PC-9 (cell line): Measurements from ENCODE around the gene HCFC1R1. TPM values are rescaled to one million over a fixed set of nuclear protein-coding genes. Genes with fewer than 3 reads are reported as not detected.

ENCODE experiments used
- BruUV-seq: library from RNA; stranded (reverse); fragments of 400-500 nt; replicated peaks from 2 replicates; lab custom pipeline; 2021; lab: Mats Ljungman, UMichigan
- CTCF ChIA-PET: fragments of 300-600 bp; sonication (Branson Sonifier 250); formaldehyde crosslinking; loops from one replicate; lab custom pipeline; 2022; ENCODE audit warnings: antibody characterized with exemption; lab: Charles Lee
- POLR2A ChIA-PET: fragments of 300-600 bp; sonication (Branson Sonifier 250); formaldehyde crosslinking; loops from one replicate; lab custom pipeline; 2022; ENCODE audit warnings: antibody characterized with exemption; ENCODE audit not compliant: unreplicated experiment; lab: Charles Lee
- DNase-seq, 2 experiments: peaks; one replicate each; pipeline versions ENCODE4 v3.0.0 to v3.0.0-alpha.2; 2015 to 2022; ENCODE audit warnings: mixed read lengths in 1 of 2
- H2AFZ ChIP-seq: fragments of 200-600 bp; sonication (generic); 2 replicates; pipeline ENCODE4 v1.8.1; 2017; ENCODE audit warnings: antibody characterized with exemption
- H3F3A ChIP-seq: fragments of 200-600 bp; sonication (generic); 2 replicates; pipeline ENCODE4 v1.8.1; 2017; ENCODE audit warnings: antibody characterized with exemption, mild to moderate bottlenecking, low read depth; ENCODE audit not compliant: insufficient read depth
- H3K27ac ChIP-seq: fragments of 200-600 bp; sonication (generic); 2 replicates; pipeline ENCODE4 v1.6.1; 2016; ENCODE audit warnings: mixed run types
- H3K27me3 ChIP-seq: fragments of 200-600 bp; sonication (generic); 2 replicates; pipeline ENCODE4 v1.6.1; 2016; ENCODE audit warnings: low read depth, mixed run types; ENCODE audit not compliant: insufficient read depth
- H3K36me3 ChIP-seq: fragments of 200-600 bp; sonication (generic); 2 replicates; pipeline ENCODE4 v1.6.1; 2016; ENCODE audit warnings: low read depth, mixed run types
- H3K4me1 ChIP-seq: fragments of 200-600 bp; sonication (generic); replicated peaks from 2 replicates; pipeline ENCODE4 v1.6.1; 2016; ENCODE audit warnings: mixed run types; ENCODE audit not compliant: insufficient read depth
- H3K4me2 ChIP-seq: fragments of 200-600 bp; sonication (generic); 2 replicates; pipeline ENCODE4 v1.6.1; 2017; ENCODE audit warnings: mixed run types
- H3K4me3 ChIP-seq: fragments of 200-600 bp; sonication (generic); 2 replicates; pipeline ENCODE4 v1.6.1; 2016; ENCODE audit warnings: mixed run types
- H3K79me2 ChIP-seq: fragments of 200-600 bp; sonication (generic); 2 replicates; pipeline ENCODE4 v1.6.1; 2017; ENCODE audit warnings: low read depth, mixed run types
- H3K9me2 ChIP-seq: fragments of 200-600 bp; sonication (generic); 2 replicates; pipeline ENCODE4 v1.8.1; 2017; ENCODE audit warnings: mild to moderate bottlenecking; ENCODE audit not compliant: insufficient read depth
- H3K9me3 ChIP-seq: fragments of 200-600 bp; sonication (generic); 2 replicates; pipeline ENCODE4 v1.8.1; 2016; ENCODE audit warnings: low read depth; ENCODE audit not compliant: insufficient read depth
- H4K20me1 ChIP-seq: fragments of 200-600 bp; sonication (generic); 2 replicates; pipeline ENCODE4 v1.8.1; 2017; ENCODE audit not compliant: insufficient read depth
- CTCF ChIP-seq: fragments of 200-600 bp; sonication (generic); conservative IDR thresholded peaks from 2 replicates; pipeline ENCODE4 v1.6.1; 2017; ENCODE audit warnings: mixed run types, antibody characterized with exemption, mild to moderate bottlenecking, moderate library complexity
- EZH2 ChIP-seq: fragments of 200-600 bp; sonication (generic); IDR thresholded peaks from 2 replicates; pipeline ENCODE4 v1.8.0; 2017; ENCODE audit warnings: antibody characterized with exemption, low read depth
- intact Hi-C: fragments of 100-400 bp; cut with micrococcal nuclease; formaldehyde crosslinking; loops from one replicate; pipeline ENCODE4 v1.10.0; 2022; ENCODE audit not compliant: unreplicated experiment
- total RNA-seq: library from RNA; stranded (reverse); gene quantifications from 2 replicates; pipeline ENCODE4 v1.2.3, GENCODE V29; 2021

The HCFC1R1 gene
- total RNA-seq, 1 experiment from 2014 or later = 118 TPM

GRCh38 chr16:3038896-3039295 lies 15.2 kb upstream of the HCFC1R1 start:
- no peak overlapping the region for H2AFZ ChIP-seq
- no peak overlapping the region for H3K27ac ChIP-seq
- no peaks in the 10 kb centered on the region for H3K9me2 ChIP-seq
- no peak overlapping the region for H3K4me3 ChIP-seq
- H3F3A ChIP-seq = peaks cover 27% of the 10 kb centered on the region; the same call in 1 of the 2 replicates
- DNase-seq = no peak
- POLR2A ChIA-PET = interaction anchor here (0.7 kb wide), 1 partner anchor 21 kb away, joined by 4 read pairs; no protein-coding TSS in a partner anchor
- BruUV-seq = no TSS peak
- CTCF ChIA-PET = no interaction called here
- TF ChIP-seq EZH2 (no peak), CTCF (no peak)
- H3K9me3 ChIP-seq = no peaks in the 10 kb centered on the region
- peaks cover 30% of the 10 kb centered on the region for H3K4me1 ChIP-seq
- 0 out of 2 replicates have a peak, but pooled peaks cover 3% of the 10 kb centered on the region for H3K36me3 ChIP-seq
- H3K27me3 ChIP-seq = no peaks in the 10 kb centered on the region
- no peaks in the 10 kb centered on the region for H4K20me1 ChIP-seq
- peaks cover 17% of the 10 kb centered on the region for H3K79me2 ChIP-seq
- peak overlapping the region; percentile 87 for H3K4me2 ChIP-seq
- intact Hi-C loops = no loop called here

GRCh38 chr16:3038256-3038655 lies 14.5 kb upstream of the HCFC1R1 start:
- Histone ChIP-seq H3K4me2 (peak overlapping the region; percentile 87), H2AFZ (no peak overlapping the region), H3K27me3 (no peaks in the 10 kb centered on the region), H3K9me3 (no peaks in the 10 kb centered on the region), H3K27ac (peak overlapping the region; percentile 47), H3K4me3 (no peak overlapping the region), H3K36me3 (0 out of 2 replicates have a peak, but pooled peaks cover 3% of the 10 kb centered on the region), H3F3A (peaks cover 25% of the 10 kb centered on the region; the same call in 1 of the 2 replicates), H4K20me1 (0 out of 2 replicates have a peak, but pooled peaks cover 4% of the 10 kb centered on the region), H3K9me2 (no peaks in the 10 kb centered on the region), H3K4me1 (peaks cover 30% of the 10 kb centered on the region), H3K79me2 (peaks cover 17% of the 10 kb centered on the region)
- ChIA-PET POLR2A (no interaction called here), CTCF (interaction anchor here (0.5 kb wide), 1 partner anchor 10 kb away, joined by 4 read pairs; no protein-coding TSS in a partner anchor)
- no TSS peak for BruUV-seq
- peak; percentile 70 to 80 for DNase-seq
- intact Hi-C loops = no loop called here
- TF ChIP-seq EZH2 = no peak
- TF ChIP-seq CTCF = no peak

- Histone ChIP-seq H3F3A (peaks cover 39% of the 10 kb centered on the region), H3K27me3 (no peaks in the 10 kb centered on the region), H3K4me3 (peak within 1 kb of the TSS; percentile 92), H3K9me3 (no peaks in the 10 kb centered on the region), H3K36me3 (0 out of 2 replicates have a peak, but pooled peaks cover 3% of the 10 kb centered on the region), H3K9me2 (no peaks in the 10 kb centered on the region), H3K27ac (no peak within 1 kb of the TSS; the same call in 1 of the 2 replicates), H3K4me1 (peaks cover 45% of the 10 kb centered on the region), H2AFZ (peak within 1 kb of the TSS; percentile 82), H3K4me2 (peak within 1 kb of the TSS; percentile 87), H4K20me1 (peaks cover 11% of the 10 kb centered on the region; the same call in 1 of the 2 replicates), H3K79me2 (peaks cover 17% of the 10 kb centered on the region)
- intact Hi-C loops = loop anchor here (1.0 kb wide), 1 partner anchor 21 kb away; no protein-coding TSS in a partner anchor
- peak in 1 of 2 experiments; percentile 73 for DNase-seq
- BruUV-seq = no TSS peak
- ChIA-PET POLR2A (no interaction called here), CTCF (no interaction called here)
- TF ChIP-seq CTCF = no peak
- no peak for TF ChIP-seq EZH2
Measured at GRCh38 chr16:3036726-3037315, 13.1 kb upstream of the HCFC1R1 start, which contains the start of gene BICDL2. BICDL2 (minus strand) TSS chr16:3036944; CDS start chr16:3035496, 1,448 bp downstream.
